Fibroblast of lung (primary cell): ENCODE measurements around the gene PTPN13. TPM values are rescaled to one million over a fixed set of nuclear protein-coding genes. Genes with fewer than 3 reads are reported as not detected.

ENCODE experiments used
- DNase-seq, 2 donors: peaks; one replicate each; pipeline versions ENCODE4 v3.0.0 to v3.0.0-alpha.2; 2010; ENCODE audit warnings: low read depth in 2 of 2
- H2AFZ ChIP-seq: 2 replicates; pipeline ENCODE4 v1.5.1; 2012; ENCODE audit warnings: low read length, control low read depth, inconsistent platforms
- H3K27ac ChIP-seq: 2 replicates; pipeline ENCODE4 v1.5.1; 2011; ENCODE audit warnings: low read length, control low read depth; ENCODE audit not compliant: insufficient read depth
- H3K27me3 ChIP-seq: 2 replicates; pipeline ENCODE4 v1.5.1; 2011; ENCODE audit warnings: mild to moderate bottlenecking, low read length; ENCODE audit not compliant: control insufficient read depth, insufficient read depth
- H3K36me3 ChIP-seq: 2 replicates; pipeline ENCODE4 v1.5.1; 2011; ENCODE audit warnings: low read length; ENCODE audit not compliant: control insufficient read depth, insufficient read depth
- H3K4me1 ChIP-seq: 2 replicates; pipeline ENCODE4 v1.5.1; 2011; ENCODE audit warnings: low read length; ENCODE audit not compliant: control insufficient read depth, insufficient read depth; ENCODE audit errors: extremely low read depth
- H3K4me2 ChIP-seq: 2 replicates; pipeline ENCODE4 v1.5.1; 2011; ENCODE audit warnings: low read length, control low read depth; ENCODE audit not compliant: insufficient read depth; ENCODE audit errors: extremely low read depth
- H3K4me3 ChIP-seq, 4 experiments: fragments of 200-600 bp in 1 of 4; sonication (generic) in 1 of 4; replicated peaks in 1 of 4; 2 replicates each; pipeline ENCODE4 v1.5.1; 2011 to 2016; ENCODE audit warnings: low read length in 4 of 4, low read depth in 3 of 4, mild to moderate bottlenecking in 3 of 4, control low read depth in 2 of 4, inconsistent platforms in 1 of 4, mixed read lengths in 1 of 4; ENCODE audit not compliant: insufficient read depth in 1 of 4; ENCODE audit errors: control extremely low read depth in 1 of 4
- H3K79me2 ChIP-seq: 2 replicates; pipeline ENCODE4 v1.5.1; 2012; ENCODE audit warnings: mild to moderate bottlenecking, low read length, inconsistent platforms; ENCODE audit not compliant: control insufficient read depth, insufficient read depth
- H3K9ac ChIP-seq: 2 replicates; pipeline ENCODE4 v1.5.1; 2011; ENCODE audit warnings: mild to moderate bottlenecking, low read length, control low read depth; ENCODE audit not compliant: insufficient read depth
- H3K9me3 ChIP-seq: 2 replicates; pipeline ENCODE4 v1.5.1; 2012; ENCODE audit warnings: low read depth, low read length; ENCODE audit not compliant: control insufficient read depth, insufficient read depth
- H4K20me1 ChIP-seq: 2 replicates; pipeline ENCODE4 v1.5.1; 2011; ENCODE audit warnings: low read length; ENCODE audit not compliant: control insufficient read depth, insufficient read depth; ENCODE audit errors: extremely low read depth
- CTCF ChIP-seq, 2 donors: IDR thresholded peaks in 1 of 2; conservative IDR thresholded peaks in 1 of 2; 1 replicate in 1 of 2; 2 replicates in 1 of 2; pipeline ENCODE4 v1.5.1; 2011 to 2012; ENCODE audit warnings: low read length in 2 of 2, control low read depth in 1 of 2, inconsistent platforms in 1 of 2, low read depth in 1 of 2, mild to moderate bottlenecking in 1 of 2
- EZH2 ChIP-seq: IDR thresholded peaks from 2 replicates; pipeline ENCODE4 v1.5.1; 2012; ENCODE audit warnings: low read length, control low read depth, mild to moderate bottlenecking; ENCODE audit errors: missing control alignments
- polyA plus RNA-seq, 2 donors: library from polyadenylated mRNA; depleted of rRNA in 1 of 2; stranded (reverse) in 1 of 2; unstranded in 1 of 2; fragments of >200 nt; gene quantifications; 2 replicates each; pipeline ENCODE4 v1.2.1, GENCODE V29; 2011 to 2012; ENCODE audit warnings: missing spikeins in 1 of 2
- total RNA-seq: library from RNA; depleted of rRNA; stranded (reverse); fragments of >200 nt; gene quantifications from 2 replicates; pipeline ENCODE4 v1.2.1, GENCODE V29; 2014

Gene PTPN13
- total and polyA plus RNA-seq, 2 donors (not counting 1 experiment from before 2014, with no cell fraction given) = 16.5 to 136 TPM

- Histone ChIP-seq H3K27ac (no peak overlapping the region), H2AFZ (no peak overlapping the region), H3K9me3 (no peaks in the 10 kb centered on the region), H3K4me3 (no peak overlapping the region), H3K79me2 (no peaks in the 10 kb centered on the region), H3K9ac (no peak overlapping the region), H3K4me2 (no peak overlapping the region), H3K4me1 (no peaks in the 10 kb centered on the region), H3K27me3 (no peaks in the 10 kb centered on the region), H3K36me3 (peaks cover 5% of the 10 kb centered on the region), H4K20me1 (no peaks in the 10 kb centered on the region)
- DNase-seq = peak in 1 of 2 donors; percentile 3
- TF ChIP-seq EZH2 = no peak
- no peak for TF ChIP-seq CTCF (conservative IDR thresholded peaks at IDR 0.05 in 1 of 2, IDR thresholded peaks at IDR 0.05 in 1 of 2; ENCODE audit: low read depth in 1 of 2, low read length in 2 of 2)
Observed at GRCh38 chr4:86788826-86789225, 194.7 kb downstream of the PTPN13 start.

- Histone ChIP-seq H4K20me1 (no peaks in the 10 kb centered on the region), H3K4me2 (no peak overlapping the region), H3K4me3 (no peak overlapping the region), H3K36me3 (peaks cover 5% of the 10 kb centered on the region), H3K9ac (no peak overlapping the region), H3K79me2 (no peaks in the 10 kb centered on the region), H3K27ac (no peak overlapping the region), H3K9me3 (no peaks in the 10 kb centered on the region), H2AFZ (no peak overlapping the region), H3K4me1 (no peaks in the 10 kb centered on the region), H3K27me3 (no peaks in the 10 kb centered on the region)
- no peak for DNase-seq
- TF ChIP-seq EZH2 = no peak
- no peak for TF ChIP-seq CTCF (conservative IDR thresholded peaks at IDR 0.05 in 1 of 2, IDR thresholded peaks at IDR 0.05 in 1 of 2; ENCODE audit: low read depth in 1 of 2, low read length in 2 of 2)
Observed at GRCh38 chr4:86791126-86791525, 197.0 kb downstream of the PTPN13 start.

- H3K4me3 ChIP-seq = no peak overlapping the region
- no peak overlapping the region for H2AFZ ChIP-seq
- H3K36me3 ChIP-seq = peaks cover 2% of the 10 kb centered on the region
- H3K4me2 ChIP-seq = no peak overlapping the region
- no peak overlapping the region for H3K9ac ChIP-seq
- no peak for DNase-seq
- H3K27ac ChIP-seq = no peak overlapping the region
- H3K9me3 ChIP-seq = no peaks in the 10 kb centered on the region
- TF ChIP-seq CTCF (conservative IDR thresholded peaks at IDR 0.05 in 1 of 2, IDR thresholded peaks at IDR 0.05 in 1 of 2; ENCODE audit: low read depth in 1 of 2, low read length in 2 of 2) (no peak), EZH2 (no peak)
- no peaks in the 10 kb centered on the region for H3K4me1 ChIP-seq
- H3K27me3 ChIP-seq = no peaks in the 10 kb centered on the region
- no peaks in the 10 kb centered on the region for H4K20me1 ChIP-seq
- no peaks in the 10 kb centered on the region for H3K79me2 ChIP-seq
Observed at GRCh38 chr4:86809809-86810208, 215.7 kb downstream of the PTPN13 start.
